Measurements from ENCODE around the gene CLCN5. TPM values are rescaled to one million over a fixed set of nuclear protein-coding genes. Genes with fewer than 3 reads are reported as not detected.

Gene CLCN5
- total and polyA plus RNA-seq, 2 of the 13 experiments (the other 11 are each of a cell fraction or from before 2014, with no cell fraction given), result 7.8 to 27.3 TPM

DNA sequence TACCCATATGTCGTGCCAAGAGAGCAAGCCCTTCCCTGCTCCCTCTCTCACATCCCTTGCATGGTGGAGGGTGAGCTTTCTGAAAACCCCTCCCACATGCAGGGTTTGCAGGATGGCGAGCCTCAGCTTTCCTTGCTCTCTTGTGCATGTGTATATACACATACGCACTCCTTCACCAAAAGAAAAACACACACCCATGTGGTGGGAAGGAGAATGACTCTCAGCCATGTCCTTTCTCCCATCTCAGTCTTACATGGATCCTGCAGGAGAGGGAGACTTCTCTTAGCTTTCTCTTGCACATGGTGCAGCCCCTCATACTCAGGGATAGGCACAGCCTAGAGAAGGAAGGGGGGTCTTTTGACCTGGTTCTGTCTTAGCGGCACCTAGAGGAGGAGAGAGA lies 81.1 kb downstream of the CLCN5 start (continued):
- TF ChIP-seq SMAD1 (CRISPR knock-in tag; IDR thresholded peaks at IDR 0.05; ENCODE audit: borderline replicate concordance, low read depth), result no peak
- TF ChIP-seq, protein P1, sequence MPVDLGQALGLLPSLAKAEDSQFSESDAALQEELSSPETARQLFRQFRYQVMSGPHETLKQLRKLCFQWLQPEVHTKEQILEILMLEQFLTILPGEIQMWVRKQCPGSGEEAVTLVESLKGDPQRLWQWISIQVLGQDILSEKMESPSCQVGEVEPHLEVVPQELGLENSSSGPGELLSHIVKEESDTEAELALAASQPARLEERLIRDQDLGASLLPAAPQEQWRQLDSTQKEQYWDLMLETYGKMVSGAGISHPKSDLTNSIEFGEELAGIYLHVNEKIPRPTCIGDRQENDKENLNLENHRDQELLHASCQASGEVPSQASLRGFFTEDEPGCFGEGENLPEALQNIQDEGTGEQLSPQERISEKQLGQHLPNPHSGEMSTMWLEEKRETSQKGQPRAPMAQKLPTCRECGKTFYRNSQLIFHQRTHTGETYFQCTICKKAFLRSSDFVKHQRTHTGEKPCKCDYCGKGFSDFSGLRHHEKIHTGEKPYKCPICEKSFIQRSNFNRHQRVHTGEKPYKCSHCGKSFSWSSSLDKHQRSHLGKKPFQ (CRISPR knock-in tag; IDR thresholded peaks at IDR 0.05; ENCODE audit: insufficient replicate concordance), result no peak

DNA sequence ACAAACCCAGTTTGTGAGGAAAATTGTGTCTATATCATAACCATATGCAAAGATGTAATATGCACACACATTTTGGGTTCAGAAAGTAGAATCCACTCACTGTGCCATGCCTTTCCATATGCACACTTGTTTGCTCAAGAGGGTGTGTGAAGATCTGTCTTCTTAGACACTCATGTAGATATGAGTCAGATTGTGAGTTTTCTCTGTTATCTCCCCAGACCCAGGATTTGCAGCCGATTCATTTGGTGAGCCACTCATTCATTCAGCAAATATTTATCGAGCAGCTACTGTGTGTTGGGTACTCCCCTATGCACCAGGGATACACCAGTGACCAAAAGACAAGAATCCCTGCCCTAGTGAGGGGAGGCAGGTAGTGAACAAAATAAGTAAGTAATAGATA lies 81.5 kb downstream of the CLCN5 start:
- H2AFZ ChIP-seq (ENCODE audit: low read length), result no peak overlapping the region
- H3K4me1 ChIP-seq (ENCODE audit: insufficient read depth, low read length), result no peaks in the 10 kb centered on the region
- FAIRE-seq, result peak; percentile 30
- no peaks in the 10 kb centered on the region for H3K36me3 ChIP-seq (replicated peaks in 1 of 2; ENCODE audit: control insufficient read depth in 1 of 2, insufficient read depth in 2 of 2, low read length in 2 of 2)
- WGBS (ENCODE audit: low lambda C conversion rate), result 54% methylated on average over 2 of the region's 2 CpGs
- intact Hi-C loops (cut with micrococcal nuclease; ENCODE audit: unreplicated experiment), result no loop called here
- H3K4me3 ChIP-seq (replicated peaks in 1 of 3; ENCODE audit: insufficient read depth in 1 of 3, low read depth in 2 of 3, low read length in 3 of 3), result no peak overlapping the region
- no TSS peak for BruUV-seq (replicated peaks)
- H4K20me1 ChIP-seq (ENCODE audit: insufficient read depth, low read length), result no peaks in the 10 kb centered on the region
- H3K9me3 ChIP-seq (ENCODE audit: low read length), result no peaks in the 10 kb centered on the region
- H3K79me2 ChIP-seq (ENCODE audit: insufficient read depth, low read length), result no peaks in the 10 kb centered on the region
- H3K27me3 ChIP-seq (ENCODE audit: control insufficient read depth in 1 of 2, insufficient read depth in 2 of 2, low read length in 2 of 2), result no peaks in the 10 kb centered on the region
- DNase-seq (ENCODE audit: low spot score), result no peak
- in situ Hi-C loops (cut with HindIII; ENCODE audit: extremely low pct_ligation_motif_present, low pct_unique_long_range_greater_than_20kb), result no loop called here
- POLR2A ChIA-PET, result no interaction called here
- no peak for ATAC-seq
- H3K27ac ChIP-seq (ENCODE audit: extremely low read length, insufficient read depth, low read length), result no peak overlapping the region
- CTCF ChIA-PET (ENCODE audit: low intra/inter-chr PET ratio, low total read pairs), result no interaction called here
- H3K9ac ChIP-seq (ENCODE audit: insufficient read depth, low read depth, low read length), result no peak overlapping the region
- H3K4me2 ChIP-seq (ENCODE audit: low read depth, low read length), result no peak overlapping the region
- TF ChIP-seq ZNF263 (CRISPR knock-in tag; IDR thresholded peaks at IDR 0.05) (no peak), IKZF1 (IDR thresholded peaks at IDR 0.05) (no peak), DNMT3B (CRISPR knock-in tag; conservative IDR thresholded peaks at IDR 0.05) (no peak), GLI4 (CRISPR knock-in tag; IDR thresholded peaks at IDR 0.05; ENCODE audit: borderline replicate concordance) (no peak), ATRX (CRISPR knock-in tag; IDR thresholded peaks at IDR 0.05; ENCODE audit: borderline replicate concordance) (no peak), NKX3-1 (CRISPR knock-in tag; IDR thresholded peaks at IDR 0.05) (no peak), MEIS2 (CRISPR knock-in tag; IDR thresholded peaks at IDR 0.05) (no peak), ZNF530 (CRISPR knock-in tag; IDR thresholded peaks at IDR 0.05; ENCODE audit: low read depth) (no peak), FOSL2 (CRISPR knock-in tag; IDR thresholded peaks at IDR 0.05) (no peak)
- TF ChIP-seq, protein P2, sequence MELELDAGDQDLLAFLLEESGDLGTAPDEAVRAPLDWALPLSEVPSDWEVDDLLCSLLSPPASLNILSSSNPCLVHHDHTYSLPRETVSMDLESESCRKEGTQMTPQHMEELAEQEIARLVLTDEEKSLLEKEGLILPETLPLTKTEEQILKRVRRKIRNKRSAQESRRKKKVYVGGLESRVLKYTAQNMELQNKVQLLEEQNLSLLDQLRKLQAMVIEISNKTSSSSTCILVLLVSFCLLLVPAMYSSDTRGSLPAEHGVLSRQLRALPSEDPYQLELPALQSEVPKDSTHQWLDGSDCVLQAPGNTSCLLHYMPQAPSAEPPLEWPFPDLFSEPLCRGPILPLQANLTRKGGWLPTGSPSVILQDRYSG (CRISPR knock-in tag; IDR thresholded peaks at IDR 0.05), result no peak
- TF ChIP-seq, protein P3, sequence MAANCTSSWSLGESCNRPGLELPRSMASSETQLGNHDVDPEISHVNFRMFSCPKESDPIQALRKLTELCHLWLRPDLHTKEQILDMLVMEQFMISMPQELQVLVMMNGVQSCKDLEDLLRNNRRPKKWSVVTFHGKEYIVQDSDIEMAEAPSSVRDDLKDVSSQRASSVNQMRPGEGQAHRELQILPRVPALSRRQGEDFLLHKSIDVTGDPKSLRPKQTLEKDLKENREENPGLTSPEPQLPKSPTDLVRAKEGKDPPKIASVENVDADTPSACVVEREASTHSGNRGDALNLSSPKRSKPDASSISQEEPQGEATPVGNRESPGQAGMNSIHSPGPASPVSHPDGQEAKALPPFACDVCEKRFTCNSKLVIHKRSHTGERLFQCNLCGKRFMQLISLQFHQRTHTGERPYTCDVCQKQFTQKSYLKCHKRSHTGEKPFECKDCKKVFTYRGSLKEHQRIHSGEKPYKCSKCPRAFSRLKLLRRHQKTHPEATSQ (CRISPR knock-in tag; IDR thresholded peaks at IDR 0.05; ENCODE audit: borderline replicate concordance), result no peak
- TF ChIP-seq, protein P4, sequence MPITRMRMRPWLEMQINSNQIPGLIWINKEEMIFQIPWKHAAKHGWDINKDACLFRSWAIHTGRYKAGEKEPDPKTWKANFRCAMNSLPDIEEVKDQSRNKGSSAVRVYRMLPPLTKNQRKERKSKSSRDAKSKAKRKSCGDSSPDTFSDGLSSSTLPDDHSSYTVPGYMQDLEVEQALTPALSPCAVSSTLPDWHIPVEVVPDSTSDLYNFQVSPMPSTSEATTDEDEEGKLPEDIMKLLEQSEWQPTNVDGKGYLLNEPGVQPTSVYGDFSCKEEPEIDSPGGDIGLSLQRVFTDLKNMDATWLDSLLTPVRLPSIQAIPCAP (CRISPR knock-in tag; IDR thresholded peaks at IDR 0.05; ENCODE audit: low read depth), result no peak
- TF ChIP-seq, protein P5, sequence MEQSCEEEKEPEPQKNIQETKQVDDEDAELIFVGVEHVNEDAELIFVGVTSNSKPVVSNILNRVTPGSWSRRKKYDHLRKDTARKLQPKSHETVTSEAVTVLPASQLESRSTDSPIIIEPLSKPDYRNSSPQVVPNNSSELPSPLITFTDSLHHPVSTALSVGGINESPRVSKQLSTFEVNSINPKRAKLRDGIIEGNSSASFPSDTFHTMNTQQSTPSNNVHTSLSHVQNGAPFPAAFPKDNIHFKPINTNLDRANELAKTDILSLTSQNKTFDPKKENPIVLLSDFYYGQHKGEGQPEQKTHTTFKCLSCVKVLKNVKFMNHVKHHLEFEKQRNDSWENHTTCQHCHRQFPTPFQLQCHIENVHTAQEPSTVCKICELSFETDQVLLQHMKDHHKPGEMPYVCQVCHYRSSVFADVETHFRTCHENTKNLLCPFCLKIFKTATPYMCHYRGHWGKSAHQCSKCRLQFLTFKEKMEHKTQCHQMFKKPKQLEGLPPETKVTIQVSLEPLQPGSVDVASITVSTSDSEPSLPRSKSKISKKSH (CRISPR knock-in tag; IDR thresholded peaks at IDR 0.05; ENCODE audit: borderline replicate concordance), result no peak
- TF ChIP-seq, protein P6, sequence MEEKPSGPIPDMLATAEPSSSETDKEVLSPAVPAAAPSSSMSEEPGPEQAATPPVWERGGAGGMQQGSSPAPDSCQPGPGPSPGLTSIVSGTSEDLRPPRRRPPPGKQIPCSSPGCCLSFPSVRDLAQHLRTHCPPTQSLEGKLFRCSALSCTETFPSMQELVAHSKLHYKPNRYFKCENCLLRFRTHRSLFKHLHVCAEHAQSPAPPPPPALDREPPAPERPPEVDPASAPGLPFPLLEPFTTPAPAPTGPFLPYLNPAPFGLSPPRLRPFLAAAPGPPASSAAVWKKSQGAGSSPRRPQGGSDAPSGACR (CRISPR knock-in tag; IDR thresholded peaks at IDR 0.05), result no peak
- TF ChIP-seq, protein P7, sequence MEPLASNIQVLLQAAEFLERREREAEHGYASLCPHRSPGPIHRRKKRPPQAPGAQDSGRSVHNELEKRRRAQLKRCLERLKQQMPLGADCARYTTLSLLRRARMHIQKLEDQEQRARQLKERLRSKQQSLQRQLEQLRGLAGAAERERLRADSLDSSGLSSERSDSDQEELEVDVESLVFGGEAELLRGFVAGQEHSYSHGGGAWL (CRISPR knock-in tag; IDR thresholded peaks at IDR 0.05), result no peak
